ENCODE data around the gene LINGO1. TPM values are rescaled to one million over a fixed set of nuclear protein-coding genes. Genes with fewer than 3 reads are reported as not detected.

LINGO1 gene
- total and polyA plus RNA-seq, 2 donors (not counting 1 experiment from before 2014, with no cell fraction given) = not detected

DNA sequence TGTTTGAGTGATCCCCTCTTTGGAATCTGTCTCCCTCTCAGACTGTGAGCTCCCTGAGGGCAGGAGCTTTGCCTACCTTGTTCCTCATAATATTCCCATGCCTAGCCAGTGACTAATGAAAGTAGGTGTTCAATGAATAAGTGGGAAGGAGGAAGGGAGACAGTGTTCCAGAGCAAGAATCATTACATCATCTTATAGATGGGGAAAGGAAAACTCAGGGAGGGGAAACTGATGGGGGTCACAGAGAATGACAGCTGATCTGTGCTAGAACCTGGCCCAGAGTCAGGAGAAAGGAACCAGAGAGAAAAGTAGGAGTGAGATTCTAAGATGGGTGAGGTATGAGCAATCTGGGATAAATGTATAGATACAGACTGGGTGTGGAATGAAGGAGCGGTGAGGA is 29.9 kb downstream of the LINGO1 start:
- no peak for TF ChIP-seq EZH2 (IDR thresholded peaks at IDR 0.05; ENCODE audit: borderline replicate concordance, insufficient read depth, low read depth, low read length, poor library complexity, severe bottlenecking)
- TF ChIP-seq, protein P1, sequence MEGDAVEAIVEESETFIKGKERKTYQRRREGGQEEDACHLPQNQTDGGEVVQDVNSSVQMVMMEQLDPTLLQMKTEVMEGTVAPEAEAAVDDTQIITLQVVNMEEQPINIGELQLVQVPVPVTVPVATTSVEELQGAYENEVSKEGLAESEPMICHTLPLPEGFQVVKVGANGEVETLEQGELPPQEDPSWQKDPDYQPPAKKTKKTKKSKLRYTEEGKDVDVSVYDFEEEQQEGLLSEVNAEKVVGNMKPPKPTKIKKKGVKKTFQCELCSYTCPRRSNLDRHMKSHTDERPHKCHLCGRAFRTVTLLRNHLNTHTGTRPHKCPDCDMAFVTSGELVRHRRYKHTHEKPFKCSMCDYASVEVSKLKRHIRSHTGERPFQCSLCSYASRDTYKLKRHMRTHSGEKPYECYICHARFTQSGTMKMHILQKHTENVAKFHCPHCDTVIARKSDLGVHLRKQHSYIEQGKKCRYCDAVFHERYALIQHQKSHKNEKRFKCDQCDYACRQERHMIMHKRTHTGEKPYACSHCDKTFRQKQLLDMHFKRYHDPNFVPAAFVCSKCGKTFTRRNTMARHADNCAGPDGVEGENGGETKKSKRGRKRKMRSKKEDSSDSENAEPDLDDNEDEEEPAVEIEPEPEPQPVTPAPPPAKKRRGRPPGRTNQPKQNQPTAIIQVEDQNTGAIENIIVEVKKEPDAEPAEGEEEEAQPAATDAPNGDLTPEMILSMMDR (IDR thresholded peaks at IDR 0.05) = no peak
- peaks cover 13% of the 10 kb centered on the region for H3K27me3 Mint-ChIP-seq
- ATAC-seq (ENCODE audit: low read depth) (no peak), DNase-seq (no peak)
- Histone ChIP-seq H3K9me3 (ENCODE audit: control extremely low read depth in 1 of 3, control insufficient read depth in 2 of 3, insufficient read depth in 1 of 3, low read length in 2 of 3) (peaks cover 0 to 5% (median 0%) of the 10 kb centered on the region in 3 donors), H3K79me2 (ENCODE audit: control insufficient read depth, insufficient read depth, low read length) (no peaks in the 10 kb centered on the region), H3K4me3 (ENCODE audit: control extremely low read depth in 1 of 5, extremely low read depth in 1 of 5, insufficient read depth in 1 of 5, low read depth in 2 of 5, low read length in 4 of 5) (no peak overlapping the region), H3K9ac (ENCODE audit: low read length) (no peak overlapping the region), H3K4me1 (ENCODE audit: control insufficient read depth in 2 of 2, insufficient read depth in 2 of 2, low read length in 2 of 2) (peaks cover 4 to 7% of the 10 kb centered on the region in 2 donors), H3K27ac (ENCODE audit: low read length in 2 of 2) (no peak overlapping the region), H2AFZ (ENCODE audit: insufficient read depth, low read depth, low read length, poor library complexity, severe bottlenecking) (no peak overlapping the region), H3K27me3 (replicated peaks in 1 of 4; ENCODE audit: control extremely low read depth in 1 of 4, control insufficient read depth in 3 of 4, insufficient read depth in 4 of 4, low read length in 3 of 4) (peaks cover 0 to 17% (median 0%) of the 10 kb centered on the region in 4 experiments), H4K20me1 (ENCODE audit: control insufficient read depth, insufficient read depth, low read length, poor library complexity, severe bottlenecking) (no peaks in the 10 kb centered on the region), H3K36me3 (replicated peaks in 1 of 2; ENCODE audit: control extremely low read depth in 1 of 2, control insufficient read depth in 1 of 2, extremely low read depth in 1 of 2, insufficient read depth in 2 of 2, low read length in 1 of 2) (no peaks in the 10 kb centered on the region), H3K4me2 (replicated peaks; ENCODE audit: low read depth, low read length, poor library complexity, severe bottlenecking) (no peak overlapping the region)
- peaks cover 9% of the 10 kb centered on the region for H3K4me1 Mint-ChIP-seq
- CTCF ChIA-PET = no interaction called here
- no peak overlapping the region for H3K4me3 Mint-ChIP-seq
- no peak overlapping the region for H3K27ac Mint-ChIP-seq
- POLR2A ChIA-PET = no interaction called here
- 92% methylated on average over 1 of the region's 1 CpG for WGBS (ENCODE audit: insufficient coverage)
- H3K9me3 Mint-ChIP-seq (ENCODE audit: insufficient read depth) = no peaks in the 10 kb centered on the region
- intact Hi-C loops (cut with micrococcal nuclease) = no loop called here

DNA sequence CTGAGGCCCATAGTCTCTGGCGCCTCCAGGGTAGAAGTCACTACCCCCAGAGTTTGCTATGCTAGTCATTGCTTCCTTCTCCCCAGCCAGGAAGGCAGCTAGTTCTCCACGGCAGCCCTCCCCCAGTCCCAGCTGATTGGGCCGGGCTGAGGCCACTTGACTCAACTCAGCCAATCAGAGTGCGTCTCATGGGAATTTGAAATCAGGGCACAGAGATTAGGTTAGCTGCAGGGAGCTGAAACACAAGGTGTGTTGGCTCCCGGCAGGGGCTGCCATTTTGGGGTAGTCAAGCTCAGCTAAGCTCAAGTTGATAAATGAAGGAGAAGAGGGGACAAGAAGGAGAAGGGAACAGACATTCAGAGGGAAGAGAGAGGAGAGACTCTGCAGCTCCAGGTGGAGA is 32.8 kb downstream of the LINGO1 start:
- H3K4me3 Mint-ChIP-seq = no peak overlapping the region
- Histone ChIP-seq H3K4me2 (replicated peaks; ENCODE audit: low read depth, low read length, poor library complexity, severe bottlenecking) (no peak overlapping the region), H3K9ac (ENCODE audit: low read length) (no peak overlapping the region), H3K27ac (ENCODE audit: low read length in 2 of 2) (no peak overlapping the region), H3K79me2 (ENCODE audit: control insufficient read depth, insufficient read depth, low read length) (no peaks in the 10 kb centered on the region), H3K4me1 (ENCODE audit: control insufficient read depth in 2 of 2, insufficient read depth in 2 of 2, low read length in 2 of 2) (peaks cover 3 to 4% of the 10 kb centered on the region in 2 donors), H3K36me3 (replicated peaks in 1 of 2; ENCODE audit: control extremely low read depth in 1 of 2, control insufficient read depth in 1 of 2, extremely low read depth in 1 of 2, insufficient read depth in 2 of 2, low read length in 1 of 2) (no peaks in the 10 kb centered on the region), H3K4me3 (ENCODE audit: control extremely low read depth in 1 of 5, extremely low read depth in 1 of 5, insufficient read depth in 1 of 5, low read depth in 2 of 5, low read length in 4 of 5) (no peak overlapping the region), H3K27me3 (replicated peaks in 1 of 4; ENCODE audit: control extremely low read depth in 1 of 4, control insufficient read depth in 3 of 4, insufficient read depth in 4 of 4, low read length in 3 of 4) (peaks cover 0 to 3% (median 0%) of the 10 kb centered on the region in 4 experiments), H4K20me1 (ENCODE audit: control insufficient read depth, insufficient read depth, low read length, poor library complexity, severe bottlenecking) (no peaks in the 10 kb centered on the region), H2AFZ (ENCODE audit: insufficient read depth, low read depth, low read length, poor library complexity, severe bottlenecking) (no peak overlapping the region), H3K9me3 (ENCODE audit: control extremely low read depth in 1 of 3, control insufficient read depth in 2 of 3, insufficient read depth in 1 of 3, low read length in 2 of 3) (peaks cover 0 to 4% (median 0%) of the 10 kb centered on the region in 3 donors)
- peaks cover 7% of the 10 kb centered on the region for H3K4me1 Mint-ChIP-seq
- peaks cover 10% of the 10 kb centered on the region for H3K27me3 Mint-ChIP-seq
- TF ChIP-seq, protein P1 (IDR thresholded peaks at IDR 0.05) = no peak
- no peak for TF ChIP-seq EZH2 (IDR thresholded peaks at IDR 0.05; ENCODE audit: borderline replicate concordance, insufficient read depth, low read depth, low read length, poor library complexity, severe bottlenecking)
- 73% methylated on average over 5 of the region's 5 CpGs for WGBS (ENCODE audit: insufficient coverage)
- POLR2A ChIA-PET = no interaction called here
- DNase-seq (no peak), ATAC-seq (ENCODE audit: low read depth) (no peak)
- CTCF ChIA-PET = no interaction called here
- no peak overlapping the region for H3K27ac Mint-ChIP-seq
- intact Hi-C loops (cut with micrococcal nuclease) = no loop called here
- no peaks in the 10 kb centered on the region for H3K9me3 Mint-ChIP-seq (ENCODE audit: insufficient read depth)

All from B cell (primary cell).